ENCODE data around the gene LHFPL6.

The LHFPL6 gene

DNA sequence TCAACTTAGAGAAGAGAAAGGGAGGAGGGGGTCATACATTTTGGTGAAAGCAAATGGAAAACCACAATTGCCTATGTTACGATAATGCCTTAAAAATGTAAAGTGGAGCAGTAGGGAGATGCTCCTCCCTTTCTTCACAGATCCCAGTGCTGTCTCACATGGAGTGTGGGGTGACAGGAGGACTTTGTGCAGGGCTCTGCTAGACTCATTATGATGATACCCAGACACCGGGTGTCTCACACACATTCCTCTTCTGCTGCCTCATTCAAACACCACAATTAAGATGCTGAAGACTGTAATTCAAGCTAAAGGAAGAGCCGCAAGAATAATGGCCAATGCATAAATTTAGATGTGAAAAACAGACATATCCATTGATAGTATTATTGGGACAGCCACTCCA is 150.6 kb downstream of the LHFPL6 start:
- in situ Hi-C loops (cut with HindIII; ENCODE audit: low pct_ligation_motif_present, low pct_unique_long_range_greater_than_20kb, low sequenced_read_pairs): no loop called here

DNA sequence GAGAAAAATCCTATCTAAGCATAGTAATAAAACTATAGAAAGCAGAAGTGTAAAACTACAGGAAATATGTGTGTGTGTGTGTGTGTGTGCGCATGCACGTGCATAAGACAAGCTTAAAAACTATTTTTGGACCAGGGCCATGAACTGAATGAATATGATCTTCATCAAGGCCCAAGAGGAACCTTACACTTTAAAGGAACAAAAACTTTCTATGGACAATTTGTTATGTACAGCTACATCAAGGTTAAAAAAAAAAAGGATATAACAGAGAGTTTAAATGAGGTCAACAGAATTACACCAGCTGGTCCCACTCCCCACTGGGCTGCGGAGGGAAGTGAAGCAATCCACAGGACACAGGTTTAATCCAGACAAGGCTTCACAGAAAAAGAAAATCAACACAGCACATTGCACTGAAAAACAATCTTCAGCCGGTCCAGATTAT is 151.1 kb downstream of the LHFPL6 start:
- DNase-seq: no peak
- in situ Hi-C loops (cut with HindIII; ENCODE audit: low pct_ligation_motif_present, low pct_unique_long_range_greater_than_20kb, low sequenced_read_pairs): no loop called here

More for the DNA sequence above, 150.6 kb downstream of the LHFPL6 start:
- no peak for DNase-seq

DNA sequence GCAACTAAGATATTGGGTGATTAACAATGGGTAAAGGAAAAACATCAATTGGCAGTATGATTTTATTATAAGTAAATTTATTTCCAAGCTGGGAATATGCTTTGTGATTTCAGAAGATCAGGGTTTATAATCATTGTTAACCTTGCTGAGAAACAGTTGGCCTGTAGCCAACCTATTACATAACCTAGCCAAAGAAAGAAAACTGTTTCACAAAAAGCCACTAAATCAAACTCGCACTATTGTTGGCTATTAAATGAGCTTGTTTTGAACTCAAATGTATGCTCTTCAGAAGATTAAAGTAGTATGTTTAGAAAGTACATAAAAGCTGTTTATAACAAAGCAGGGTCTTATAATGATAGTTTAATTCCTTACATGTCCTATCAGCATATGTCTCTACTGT is 151.7 kb downstream of the LHFPL6 start:
- in situ Hi-C loops (cut with HindIII; ENCODE audit: low pct_ligation_motif_present, low pct_unique_long_range_greater_than_20kb, low sequenced_read_pairs): no loop called here
- peak; percentile 4 for DNase-seq

DNA sequence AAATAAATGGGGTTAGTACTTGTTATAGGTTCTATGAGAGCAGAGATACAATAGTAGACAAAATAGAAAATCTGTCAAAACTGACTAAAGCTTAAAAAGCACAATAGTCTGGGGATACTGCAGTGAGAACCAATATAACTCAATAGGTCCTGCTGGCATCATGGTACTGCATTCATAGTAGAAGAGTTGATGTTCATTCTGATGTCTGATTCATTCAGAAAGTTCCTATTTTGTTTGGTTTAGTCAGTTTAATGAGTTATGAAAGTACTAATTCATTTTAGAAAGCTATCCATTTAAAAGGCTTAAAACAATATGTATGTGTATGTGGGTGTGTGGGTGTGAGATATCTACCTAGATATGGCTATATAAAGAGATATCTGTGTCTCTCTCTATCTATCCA is 152.8 kb downstream of the LHFPL6 start:
- no peak for DNase-seq
- in situ Hi-C loops (cut with HindIII; ENCODE audit: low pct_ligation_motif_present, low pct_unique_long_range_greater_than_20kb, low sequenced_read_pairs): no loop called here

DNA sequence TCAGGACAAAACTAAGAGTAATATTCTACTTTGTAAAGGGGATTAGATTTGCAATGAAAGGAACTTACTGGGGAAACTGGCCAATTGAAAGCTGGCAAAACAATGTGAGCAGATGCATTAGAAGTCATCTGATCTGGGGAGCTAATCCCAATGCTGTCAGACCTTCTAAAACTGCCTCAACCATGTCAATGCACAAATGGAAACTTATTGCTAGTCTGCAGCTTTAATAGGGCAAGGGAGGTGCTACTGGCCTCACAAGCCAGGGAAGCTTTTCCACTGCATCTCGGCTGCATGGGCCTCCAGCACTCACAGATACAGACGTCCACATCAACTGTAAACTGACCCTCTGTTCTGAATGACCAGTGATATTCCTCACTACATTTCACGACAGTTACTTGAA is 154.2 kb downstream of the LHFPL6 start:
- in situ Hi-C loops (cut with HindIII; ENCODE audit: low pct_ligation_motif_present, low pct_unique_long_range_greater_than_20kb, low sequenced_read_pairs): no loop called here
- DNase-seq: no peak

DNA sequence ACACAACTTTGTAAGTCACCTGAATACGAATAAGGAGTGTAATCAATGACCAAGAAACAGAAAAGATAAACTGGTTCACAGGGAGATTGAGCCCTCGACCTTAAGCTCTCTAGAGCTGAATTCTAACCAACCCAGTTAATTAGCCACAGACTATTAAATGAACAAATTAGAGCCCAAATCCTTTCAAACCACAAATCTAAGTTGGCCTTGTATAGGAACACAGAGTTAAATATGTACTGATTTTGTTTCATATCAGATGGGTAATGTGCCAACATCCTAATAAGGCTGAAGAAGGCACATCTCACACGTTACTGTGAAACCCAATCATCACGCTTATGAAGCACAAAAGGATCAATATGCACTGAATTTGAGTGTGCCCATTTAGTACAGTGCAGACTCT is 156.1 kb downstream of the LHFPL6 start:
- no peak for DNase-seq
- in situ Hi-C loops (cut with HindIII; ENCODE audit: low pct_ligation_motif_present, low pct_unique_long_range_greater_than_20kb, low sequenced_read_pairs): no loop called here

DNA sequence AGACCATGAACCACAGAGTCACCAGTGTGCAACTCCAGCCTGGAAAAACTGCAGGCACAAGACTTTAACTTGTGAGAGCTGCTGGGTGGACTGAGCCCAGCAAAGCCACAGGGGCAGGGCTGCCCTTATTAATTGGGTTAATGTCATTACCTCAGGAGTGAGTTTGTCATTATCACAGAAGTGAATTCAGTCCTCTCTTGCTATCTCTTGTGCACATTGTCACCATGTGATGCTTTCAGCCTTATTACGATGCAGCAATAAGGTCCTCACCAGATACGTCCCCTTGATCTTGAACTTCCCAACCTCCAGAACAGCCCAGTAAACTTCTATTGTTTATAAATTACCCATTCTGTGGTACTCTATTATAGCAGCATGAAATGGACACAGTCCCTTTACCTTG is 158.1 kb downstream of the LHFPL6 start:
- DNase-seq: no peak

DNA sequence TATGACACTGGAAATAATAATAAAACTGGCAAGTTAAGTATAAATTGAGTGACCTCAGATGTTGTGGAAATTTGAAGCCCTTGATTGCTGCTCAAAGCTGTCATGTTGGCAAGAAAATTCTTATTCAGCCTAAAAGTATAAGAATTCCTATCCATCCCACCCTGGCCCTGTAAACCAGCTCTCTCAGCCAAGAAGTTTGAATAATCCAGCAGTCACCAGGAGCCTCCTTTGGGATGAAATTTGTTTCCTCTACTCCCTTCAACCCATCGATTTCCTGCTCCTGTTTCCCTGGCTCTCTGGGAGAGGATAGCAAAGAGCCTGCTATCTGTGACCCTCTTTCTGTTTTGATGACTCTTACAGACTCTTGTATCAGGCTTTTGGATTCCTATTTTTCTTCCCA is 169.3 kb downstream of the LHFPL6 start:
- in situ Hi-C loops (cut with HindIII; ENCODE audit: low pct_ligation_motif_present, low pct_unique_long_range_greater_than_20kb, low sequenced_read_pairs): no loop called here
- DNase-seq: no peak

More for the DNA sequence above, 158.1 kb downstream of the LHFPL6 start:
- in situ Hi-C loops (cut with HindIII; ENCODE audit: low pct_ligation_motif_present, low pct_unique_long_range_greater_than_20kb, low sequenced_read_pairs): no loop called here

DNA sequence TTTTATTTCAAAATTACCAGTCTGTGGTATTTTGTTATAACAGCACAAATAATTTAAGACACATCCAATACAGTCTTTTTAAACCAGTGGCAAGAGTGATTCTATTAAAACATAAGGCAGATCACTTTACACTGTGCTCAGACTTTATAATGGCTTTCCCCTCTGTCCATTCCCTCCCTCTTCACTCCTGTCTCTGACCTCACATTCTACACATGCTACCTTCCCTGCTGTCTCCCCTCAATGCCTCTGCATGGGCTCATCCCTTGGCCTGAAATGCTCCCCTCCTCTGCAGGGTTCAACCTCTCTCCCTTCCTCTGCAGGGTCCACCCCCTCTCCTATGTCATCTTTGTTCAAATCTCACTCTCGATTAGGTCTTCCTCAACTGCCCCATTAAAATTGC is 170.8 kb downstream of the LHFPL6 start:
- DNase-seq: no peak
- in situ Hi-C loops (cut with HindIII; ENCODE audit: low pct_ligation_motif_present, low pct_unique_long_range_greater_than_20kb, low sequenced_read_pairs): no loop called here

DNA sequence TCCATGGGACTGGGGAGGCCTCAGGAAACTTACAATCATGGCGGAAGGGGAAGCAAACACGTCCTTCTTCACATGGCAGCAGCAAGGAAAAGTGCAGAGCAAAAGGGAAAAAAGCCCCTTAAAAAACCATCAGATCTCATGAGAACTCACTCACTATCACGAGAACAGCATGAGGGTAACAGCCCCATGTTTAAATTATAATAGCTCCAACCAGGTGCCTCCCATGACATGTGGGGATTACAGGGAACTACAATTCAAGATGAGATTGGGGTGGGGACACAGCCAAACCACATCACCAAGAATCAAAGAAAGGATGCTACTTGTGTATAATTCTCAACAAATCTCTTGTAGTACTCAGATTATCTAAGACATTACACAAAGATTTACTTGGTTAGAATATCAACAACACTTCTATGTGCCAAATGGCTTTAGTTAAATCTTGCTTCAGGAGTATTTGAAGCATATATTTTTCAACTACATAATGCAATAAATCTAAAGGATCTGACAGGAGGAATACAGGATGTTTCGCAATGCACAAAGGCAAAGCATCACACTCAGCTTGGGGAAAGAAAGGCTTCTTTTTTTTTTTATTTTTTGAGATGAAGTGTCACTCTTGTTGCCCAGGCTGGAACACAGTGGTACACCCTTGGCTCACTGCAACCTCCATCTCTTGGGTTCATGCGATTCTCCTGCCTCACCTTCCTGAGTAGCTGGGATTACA is 180.0 kb downstream of the LHFPL6 start:
- in situ Hi-C loops (cut with HindIII; ENCODE audit: low pct_ligation_motif_present, low pct_unique_long_range_greater_than_20kb, low sequenced_read_pairs): loop anchor here (25.0 kb wide), 1 partner anchor 189 kb away; the partner anchor contains the start of gene LHFPL6
- DNase-seq: no peak

DNA sequence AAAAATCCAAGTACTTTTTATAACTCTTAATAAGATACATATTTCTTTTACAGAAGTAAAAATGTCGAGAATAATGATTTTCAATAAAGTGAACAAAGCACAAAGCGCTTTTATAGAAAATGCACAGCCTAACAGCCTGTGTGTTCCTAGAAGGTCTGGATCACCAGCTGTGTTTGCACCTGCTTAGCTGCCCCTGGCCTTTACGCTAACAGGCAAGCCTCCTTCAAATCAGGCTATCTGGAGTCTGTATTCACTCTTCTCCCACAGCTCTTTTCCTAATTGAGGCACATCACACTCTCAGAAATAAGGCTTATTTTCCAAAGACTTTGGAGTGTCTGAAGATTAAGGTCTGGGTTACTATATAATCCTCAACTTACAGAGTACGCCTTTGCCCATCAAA is 183.1 kb downstream of the LHFPL6 start:
- no peak for DNase-seq
- in situ Hi-C loops (cut with HindIII; ENCODE audit: low pct_ligation_motif_present, low pct_unique_long_range_greater_than_20kb, low sequenced_read_pairs): loop anchor here (25.0 kb wide), 1 partner anchor 192 kb away; the partner anchor contains the start of gene LHFPL6

DNA sequence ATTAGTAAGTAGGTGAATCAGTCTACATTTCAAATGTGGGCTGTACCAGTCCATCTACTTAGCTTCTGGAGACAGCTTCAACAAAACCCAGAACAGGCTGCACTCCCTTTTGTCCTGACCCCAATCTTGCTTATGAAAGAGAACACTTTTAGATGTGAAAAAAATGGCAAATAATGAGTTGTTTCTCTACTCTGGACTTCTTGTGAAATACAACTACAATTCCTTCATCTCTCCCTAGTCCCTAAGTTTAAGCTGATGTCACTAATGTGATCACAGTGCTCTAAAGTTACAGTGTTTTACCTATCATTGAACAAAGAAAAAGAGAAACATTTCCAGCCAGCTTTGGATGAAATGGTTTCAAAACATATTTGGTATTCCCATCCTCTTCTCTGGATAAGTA is 183.9 kb downstream of the LHFPL6 start:
- in situ Hi-C loops (cut with HindIII; ENCODE audit: low pct_ligation_motif_present, low pct_unique_long_range_greater_than_20kb, low sequenced_read_pairs): loop anchor here (25.0 kb wide), 1 partner anchor 193 kb away; the partner anchor contains the start of gene LHFPL6
- DNase-seq: no peak

DNA sequence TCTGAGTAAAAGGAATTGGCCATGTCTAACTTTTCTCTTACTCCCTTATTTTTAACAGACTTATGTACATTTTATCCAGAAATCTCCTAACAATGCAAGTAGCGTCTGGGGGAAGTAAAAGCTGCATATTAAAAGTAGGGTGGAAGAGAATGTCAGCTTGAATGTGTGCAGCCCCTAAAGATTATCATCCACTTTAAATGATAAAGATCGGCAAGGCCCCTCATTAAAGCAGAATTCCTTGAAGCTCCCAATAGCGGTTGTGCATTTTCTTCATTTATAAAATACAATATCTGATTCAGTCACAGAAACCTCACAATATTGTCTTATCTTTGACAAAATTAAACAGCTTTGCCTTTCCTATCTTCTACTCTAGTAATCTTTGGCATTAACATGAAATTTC is 184.6 kb downstream of the LHFPL6 start:
- no peak for DNase-seq
- in situ Hi-C loops (cut with HindIII; ENCODE audit: low pct_ligation_motif_present, low pct_unique_long_range_greater_than_20kb, low sequenced_read_pairs): loop anchor here (25.0 kb wide), 1 partner anchor 194 kb away; the partner anchor contains the start of gene LHFPL6

DNA sequence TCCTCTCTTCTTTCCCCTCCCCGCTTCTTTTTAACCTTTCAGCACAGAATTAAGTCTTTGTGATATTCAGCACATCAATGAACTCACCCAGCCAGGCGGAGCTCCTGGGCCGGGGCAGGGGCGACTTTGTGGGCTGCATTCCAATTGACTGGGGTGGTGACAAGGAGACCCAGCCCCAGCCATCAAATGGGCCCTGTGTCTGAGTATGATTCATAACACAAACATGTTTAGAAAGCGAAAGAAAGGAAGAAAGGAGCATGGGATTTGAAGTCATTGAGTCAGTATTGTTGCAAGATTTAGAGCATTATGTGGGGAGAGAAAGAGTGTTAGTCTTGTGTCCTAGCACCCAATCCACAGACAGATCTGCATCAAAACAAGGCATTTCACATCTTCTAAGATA is 185.3 kb downstream of the LHFPL6 start:
- in situ Hi-C loops (cut with HindIII; ENCODE audit: low pct_ligation_motif_present, low pct_unique_long_range_greater_than_20kb, low sequenced_read_pairs): loop anchor here (25.0 kb wide), 1 partner anchor 195 kb away; the partner anchor contains the start of gene LHFPL6
- peak; percentile 68 for DNase-seq

DNA sequence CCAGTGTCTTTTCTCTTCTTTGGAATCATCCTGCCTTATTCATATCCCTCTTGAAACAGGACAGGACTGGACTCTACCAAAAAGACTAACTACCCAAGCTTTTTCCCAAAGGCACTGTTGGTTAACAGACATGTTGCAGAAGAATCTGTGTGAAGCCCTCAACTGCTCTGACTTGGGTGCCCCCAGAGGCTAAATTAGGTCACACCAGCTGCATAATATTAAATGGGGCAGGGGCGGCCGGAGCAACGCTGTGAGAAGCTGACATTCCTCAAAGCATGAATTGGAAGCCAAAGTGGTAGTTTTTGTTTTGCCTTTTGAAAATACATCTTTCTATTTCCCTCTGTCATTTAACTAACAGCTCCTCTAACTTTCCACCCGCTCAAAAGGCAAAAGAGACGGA is 185.9 kb downstream of the LHFPL6 start:
- DNase-seq: peak; percentile 48
- in situ Hi-C loops (cut with HindIII; ENCODE audit: low pct_ligation_motif_present, low pct_unique_long_range_greater_than_20kb, low sequenced_read_pairs): loop anchor here (25.0 kb wide), 1 partner anchor 195 kb away; the partner anchor contains the start of gene LHFPL6

DNA sequence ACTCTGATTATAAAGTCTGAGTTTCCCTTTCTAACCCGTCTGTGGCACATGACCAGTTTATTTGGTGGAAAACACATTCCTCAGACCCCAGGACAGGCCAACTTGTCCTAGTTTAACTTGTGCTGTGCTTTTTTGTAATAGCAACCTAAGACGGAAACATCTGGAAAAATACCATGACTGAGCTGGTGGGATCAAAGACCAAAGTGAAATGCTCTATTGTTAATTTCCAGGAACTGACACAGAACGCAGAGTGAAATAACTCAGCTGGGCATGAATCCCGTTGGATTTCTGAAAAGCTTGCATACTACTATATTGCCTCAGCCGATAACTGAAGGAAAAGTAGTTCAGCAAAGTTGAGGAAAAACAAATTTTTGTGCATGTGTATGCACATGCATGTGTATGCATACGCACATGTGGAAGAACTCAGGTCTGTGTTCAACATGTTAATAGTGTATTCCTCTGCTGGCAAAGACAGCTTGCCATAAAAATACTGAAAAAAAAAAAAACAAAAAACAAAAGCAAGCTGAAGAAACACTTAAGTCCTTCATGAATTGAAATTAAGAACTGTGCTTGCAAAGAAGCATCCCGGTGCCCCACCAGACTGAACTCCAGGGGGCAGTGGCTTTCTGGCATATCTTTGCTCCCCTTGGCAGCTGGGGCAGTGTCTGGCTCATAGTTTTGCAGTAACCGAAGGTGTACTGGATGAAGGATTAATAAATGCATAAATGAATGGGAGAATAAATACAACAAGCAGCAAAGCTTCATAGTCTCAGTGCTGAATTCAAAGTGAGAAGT is 187.8 kb downstream of the LHFPL6 start:
- peak; percentile 57 for DNase-seq
- in situ Hi-C loops (cut with HindIII; ENCODE audit: low pct_ligation_motif_present, low pct_unique_long_range_greater_than_20kb, low sequenced_read_pairs): loop anchor here (25.0 kb wide), 1 partner anchor 197 kb away; the partner anchor contains the start of gene LHFPL6

DNA sequence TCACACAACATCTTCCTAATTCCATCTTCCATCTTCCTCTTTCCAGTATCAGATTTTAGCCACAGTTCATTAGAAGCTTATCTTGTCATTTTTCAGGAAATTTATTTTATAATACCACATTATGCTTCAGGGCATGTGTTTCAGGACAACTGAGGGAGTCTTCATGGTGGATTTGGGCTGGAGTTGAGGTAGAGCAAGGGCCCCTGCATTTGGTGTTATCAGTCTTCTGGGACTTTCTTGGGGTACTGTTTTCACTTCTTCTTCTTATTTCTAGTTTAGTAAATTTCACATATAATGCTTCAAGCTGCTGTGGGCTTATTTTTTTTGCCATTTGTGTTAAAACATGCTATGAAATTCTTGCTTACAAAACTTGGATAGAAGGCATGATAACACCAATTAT is 188.7 kb downstream of the LHFPL6 start:
- in situ Hi-C loops (cut with HindIII; ENCODE audit: low pct_ligation_motif_present, low pct_unique_long_range_greater_than_20kb, low sequenced_read_pairs): loop anchor here (25.0 kb wide), 1 partner anchor 198 kb away; the partner anchor contains the start of gene LHFPL6

DNA sequence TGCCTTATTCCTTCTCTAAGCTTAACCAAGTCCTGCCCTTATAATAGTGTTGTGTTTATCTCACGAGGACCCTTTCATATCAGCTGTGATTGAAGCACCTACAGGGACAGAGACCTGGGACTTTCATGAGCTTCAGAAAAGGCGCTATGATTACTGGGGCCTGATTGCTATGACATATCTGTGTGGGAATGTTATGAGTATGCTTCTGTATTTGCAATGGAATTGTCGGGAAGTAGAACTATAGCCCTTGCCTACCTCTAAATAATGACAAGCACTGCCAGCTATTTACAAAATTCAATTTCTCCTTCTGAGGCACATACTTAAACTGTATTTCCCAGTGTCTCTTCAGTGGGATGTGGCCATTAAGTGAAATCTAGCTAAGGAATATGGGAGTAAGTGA is 191.5 kb downstream of the LHFPL6 start:
- no peak for DNase-seq
- in situ Hi-C loops (cut with HindIII; ENCODE audit: low pct_ligation_motif_present, low pct_unique_long_range_greater_than_20kb, low sequenced_read_pairs): loop anchor here (25.0 kb wide), 1 partner anchor 201 kb away; the partner anchor contains the start of gene LHFPL6

More for the DNA sequence above, 188.7 kb downstream of the LHFPL6 start:
- no peak for DNase-seq

DNA sequence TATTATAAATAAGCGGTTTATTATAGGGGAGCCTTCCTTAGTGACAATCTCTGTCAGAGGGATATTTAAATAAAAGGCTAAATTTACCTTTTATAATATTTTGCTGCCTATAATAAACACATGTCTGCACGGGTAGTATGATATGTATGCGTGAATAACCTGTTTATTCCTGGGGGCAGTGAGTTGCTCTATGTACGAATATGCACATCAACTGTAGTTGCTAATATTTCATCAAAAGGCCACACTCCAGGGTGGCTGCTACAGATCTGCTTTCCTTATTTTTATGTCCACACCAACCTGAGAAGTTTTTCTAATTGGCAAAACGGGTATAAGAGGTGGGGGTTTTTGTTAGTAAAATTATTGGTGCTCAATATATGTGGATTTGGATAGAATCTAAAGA is 192.0 kb downstream of the LHFPL6 start:
- in situ Hi-C loops (cut with HindIII; ENCODE audit: low pct_ligation_motif_present, low pct_unique_long_range_greater_than_20kb, low sequenced_read_pairs): loop anchor here (25.0 kb wide), 1 partner anchor 201 kb away; the partner anchor contains the start of gene LHFPL6

More for the DNA sequence above, 192.0 kb downstream of the LHFPL6 start:
- no peak for DNase-seq
